Upper lobe of left lung (tissue), 6 donors: Measurements from ENCODE around the gene NPTN. TPM values are rescaled to one million over a fixed set of nuclear protein-coding genes. Genes with fewer than 3 reads are reported as not detected.

Experiments
- ATAC-seq, 2 donors: fragments of 200-7000 bp; cut with Tn5 transposase; one replicate each; pipeline ENCODE4 v1.9.1; 2022; ENCODE audit warnings: mild to moderate bottlenecking in 2 of 2, moderate library complexity in 2 of 2; ENCODE audit not compliant: low FRiP score in 2 of 2
- DNase-seq, 2 donors: peaks; one replicate each; pipeline ENCODE4 v3.0.0-alpha.2; 2019 to 2020
- H3K27ac ChIP-seq, 4 donors: fragments of 200-600 bp; sonication (generic); one replicate each; pipeline ENCODE4 v1.5.1; 2016 to 2019
- H3K27me3 ChIP-seq, 4 donors: fragments of 200-600 bp; sonication (generic); one replicate each; pipeline ENCODE4 v1.5.1; 2017 to 2019
- H3K36me3 ChIP-seq, 4 donors: fragments of 200-600 bp; sonication (generic); one replicate each; pipeline ENCODE4 v1.5.1; 2016 to 2019
- H3K4me1 ChIP-seq, 4 donors: fragments of 200-600 bp; sonication (generic); one replicate each; pipeline ENCODE4 v1.5.1; 2018 to 2019
- H3K4me3 ChIP-seq, 4 donors: fragments of 200-600 bp; sonication (generic); one replicate each; pipeline ENCODE4 v1.5.1; 2017 to 2019; ENCODE audit warnings: mild to moderate bottlenecking in 2 of 4, moderate library complexity in 1 of 4
- H3K9me3 ChIP-seq, 4 donors: fragments of 200-600 bp; sonication (generic); one replicate each; pipeline ENCODE4 v1.5.1; 2018 to 2019
- CTCF ChIP-seq, 6 experiments: fragments of 450-650 bp in 4 of 6; fragments of 200-600 bp in 2 of 6; sonication (generic) in 2 of 6; IDR thresholded peaks; one replicate each; pipeline ENCODE4 v1.5.1; 2016 to 2019; ENCODE audit warnings: antibody characterized with exemption in 6 of 6
- EP300 ChIP-seq, 4 donors: sonication (generic); formaldehyde crosslinking; IDR thresholded peaks; one replicate each; pipeline ENCODE4 v1.5.1; 2017; ENCODE audit warnings: antibody characterized with exemption in 4 of 4, control low read depth in 2 of 4
- POLR2A ChIP-seq, 4 donors: fragments of 450-650 bp; IDR thresholded peaks; one replicate each; pipeline ENCODE4 v1.5.1; 2016 to 2017; ENCODE audit warnings: antibody characterized with exemption in 4 of 4, mild to moderate bottlenecking in 2 of 4
- POLR2AphosphoS5 ChIP-seq, 2 donors: sonication (generic); formaldehyde crosslinking; IDR thresholded peaks; one replicate each; pipeline ENCODE4 v1.5.1; 2017; ENCODE audit warnings: antibody characterized with exemption in 2 of 2
- WGBS, 2 donors: methylation state at CpG; one replicate each; pipeline ENCODE4 v1.1.5; 2017 to 2018; 5-methylcytosine and 5-hydroxymethylcytosine counted together
- total RNA-seq, 6 donors: library from RNA; depleted of rRNA in 4 of 6; stranded (reverse); fragments of >200 nt in 4 of 6; gene quantifications; one replicate each; pipeline versions ENCODE4 v1.1.0 to v1.2.1, GENCODE V29; 2016 to 2021
- donor health status: DM: no; HTN: no; CAD: no; lungs with moderate emphysema.
- donor health status: DM: no; HTN: yes; CAD: no; lungs with severe emphysema.

Gene NPTN
- total RNA-seq, 6 donors from 2014 or later = 70.2 to 151 (median 108) TPM

DNA sequence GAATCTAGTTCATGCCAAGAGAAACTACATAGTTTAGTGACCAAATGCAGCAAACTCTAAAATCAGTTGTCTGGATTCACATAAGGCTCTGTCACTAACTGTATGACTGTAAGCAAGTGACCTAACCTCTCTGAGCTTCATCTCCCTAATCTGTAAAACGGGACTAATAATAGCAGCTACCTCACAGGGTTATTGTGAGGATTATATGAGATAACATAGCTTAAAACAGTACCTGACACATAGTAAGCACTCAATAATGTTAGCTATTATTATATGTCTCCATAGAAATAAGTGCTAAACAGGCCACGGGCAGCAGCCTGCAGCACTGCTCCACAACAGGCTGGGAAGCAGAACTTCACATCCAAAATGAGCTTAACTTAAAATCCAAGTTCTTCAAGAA is 30.2 kb downstream of the NPTN start:
- Histone ChIP-seq H3K27ac (peak overlapping the region in 1 of 4 donors; percentile 45), H3K27me3 (no peaks in the 10 kb centered on the region), H3K4me1 (peaks cover 52 to 77% (median 65%) of the 10 kb centered on the region in 4 donors), H3K36me3 (no peaks in the 10 kb centered on the region), H3K4me3 (no peak overlapping the region), H3K9me3 (no peaks in the 10 kb centered on the region)
- DNase-seq (no peak), ATAC-seq (no peak)
- 73 to 87% methylated on average over 2 of the region's 2 CpGs for WGBS, 2 donors
- no peak for TF ChIP-seq CTCF (IDR thresholded peaks at IDR 0.05)
- no peak for TF ChIP-seq POLR2AphosphoS5 (IDR thresholded peaks at IDR 0.05)
- no peak for TF ChIP-seq EP300 (IDR thresholded peaks at IDR 0.05)
- TF ChIP-seq POLR2A (IDR thresholded peaks at IDR 0.05) = no peak

- TF ChIP-seq POLR2A (IDR thresholded peaks at IDR 0.05) = no peak
- TF ChIP-seq POLR2AphosphoS5 (IDR thresholded peaks at IDR 0.05) = no peak
- no peak for TF ChIP-seq CTCF (IDR thresholded peaks at IDR 0.05)
- TF ChIP-seq EP300 (IDR thresholded peaks at IDR 0.05) = no peak
- H3K4me1 ChIP-seq = peaks cover 49 to 74% (median 63%) of the 10 kb centered on the region in 4 donors
- peak in 1 of 2 donors; percentile 31 for ATAC-seq
- WGBS, 2 donors = 0 to 3% methylated on average over 1 of the region's 1 CpG
- no peak for DNase-seq
- H3K9me3 ChIP-seq = no peaks in the 10 kb centered on the region
- no peak overlapping the region for H3K4me3 ChIP-seq
- no peaks in the 10 kb centered on the region for H3K27me3 ChIP-seq
- no peaks in the 10 kb centered on the region for H3K36me3 ChIP-seq
- peak overlapping the region in 3 of 4 donors; percentile 36 to 45 (median 43) for H3K27ac ChIP-seq
These were observed 30.7 kb downstream of the NPTN start for GRCh38 chr15:73602446-73602843.

- Histone ChIP-seq H3K27me3 (no peaks in the 10 kb centered on the region), H3K9me3 (no peaks in the 10 kb centered on the region), H3K4me3 (no peak overlapping the region), H3K36me3 (peaks cover 0 to 3% (median 0%) of the 10 kb centered on the region in 4 donors), H3K4me1 (peaks cover 46 to 75% (median 62%) of the 10 kb centered on the region in 4 donors), H3K27ac (peak overlapping the region in 3 of 4 donors; percentile 36 to 45 (median 43))
- DNase-seq = peak in 1 of 2 donors; percentile 48
- 40 to 44% methylated on average over 7 of the region's 7 CpGs for WGBS, 2 donors
- ATAC-seq = peak; percentile 56 to 60
- TF ChIP-seq EP300 (IDR thresholded peaks at IDR 0.05) (no peak), POLR2A (IDR thresholded peaks at IDR 0.05) (no peak), CTCF (IDR thresholded peaks at IDR 0.05) (no peak), POLR2AphosphoS5 (IDR thresholded peaks at IDR 0.05) (no peak)
These were observed 31.4 kb downstream of the NPTN start for GRCh38 chr15:73601451-73602445.

DNA sequence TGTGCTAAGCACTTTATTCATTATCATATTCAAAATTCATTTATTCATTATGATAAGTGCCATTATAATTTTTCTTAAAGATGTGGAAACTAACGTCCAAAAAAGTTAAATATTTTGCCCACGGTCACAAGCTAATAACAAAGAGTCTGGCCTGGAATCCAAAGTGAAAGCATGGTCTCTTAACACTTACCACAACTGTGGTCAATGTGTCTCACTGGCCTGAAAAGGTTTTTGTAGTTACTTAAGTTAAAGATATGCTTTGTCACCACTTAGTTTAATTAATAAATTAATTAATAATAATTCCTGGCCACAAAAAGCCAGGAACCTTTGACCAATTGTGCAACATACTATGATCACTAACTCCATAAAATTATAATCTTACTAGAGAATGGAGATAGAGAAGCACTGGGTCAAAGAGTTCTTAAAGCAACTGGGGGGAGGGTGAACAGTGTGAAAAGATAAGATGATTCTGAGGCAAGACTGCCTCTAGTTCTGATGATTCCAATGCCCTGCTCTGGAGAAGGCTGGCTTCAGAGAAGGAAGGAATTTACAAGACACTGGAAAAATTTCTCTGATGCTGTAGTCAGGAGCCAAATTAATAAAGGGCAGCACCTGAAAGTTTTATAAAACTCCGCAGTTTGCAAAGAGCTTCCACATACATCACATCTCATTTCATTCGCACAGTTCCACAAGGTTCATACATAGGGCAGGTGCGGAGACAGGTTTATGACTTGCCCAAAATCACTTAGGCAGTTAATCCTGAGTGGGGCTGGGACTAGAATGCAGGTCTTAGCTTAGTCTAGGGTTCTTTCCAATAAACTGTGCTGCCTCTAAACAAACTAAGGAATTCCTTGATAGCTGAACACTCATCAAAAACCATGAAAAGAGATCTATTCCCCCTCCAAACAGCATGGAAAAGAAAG is 32.5 kb downstream of the NPTN start:
- 91 to 92% methylated on average over 5 of the region's 5 CpGs for WGBS, 2 donors
- Histone ChIP-seq H3K4me3 (no peak overlapping the region), H3K27ac (peak overlapping the region in 2 of 4 donors; percentile 43 to 45), H3K4me1 (peaks cover 46 to 77% (median 64%) of the 10 kb centered on the region in 4 donors), H3K27me3 (no peaks in the 10 kb centered on the region), H3K36me3 (peaks cover 0 to 4% (median 0%) of the 10 kb centered on the region in 4 donors), H3K9me3 (no peaks in the 10 kb centered on the region)
- DNase-seq = no peak
- ATAC-seq = no peak
- no peak for TF ChIP-seq EP300 (IDR thresholded peaks at IDR 0.05)
- no peak for TF ChIP-seq CTCF (IDR thresholded peaks at IDR 0.05)
- TF ChIP-seq POLR2A (IDR thresholded peaks at IDR 0.05) = no peak
- TF ChIP-seq POLR2AphosphoS5 (IDR thresholded peaks at IDR 0.05) = no peak
